GM21717 (cell line): ENCODE measurements around the gene TTC1.

Experiments used
- ATAC-seq: cut with Tn5 transposase; IDR thresholded peaks from one replicate; pipeline ENCODE4 v1.9.1; 2021; ENCODE audit warnings: mild to moderate bottlenecking, moderate library complexity; ENCODE audit not compliant: unreplicated experiment

Gene TTC1

DNA sequence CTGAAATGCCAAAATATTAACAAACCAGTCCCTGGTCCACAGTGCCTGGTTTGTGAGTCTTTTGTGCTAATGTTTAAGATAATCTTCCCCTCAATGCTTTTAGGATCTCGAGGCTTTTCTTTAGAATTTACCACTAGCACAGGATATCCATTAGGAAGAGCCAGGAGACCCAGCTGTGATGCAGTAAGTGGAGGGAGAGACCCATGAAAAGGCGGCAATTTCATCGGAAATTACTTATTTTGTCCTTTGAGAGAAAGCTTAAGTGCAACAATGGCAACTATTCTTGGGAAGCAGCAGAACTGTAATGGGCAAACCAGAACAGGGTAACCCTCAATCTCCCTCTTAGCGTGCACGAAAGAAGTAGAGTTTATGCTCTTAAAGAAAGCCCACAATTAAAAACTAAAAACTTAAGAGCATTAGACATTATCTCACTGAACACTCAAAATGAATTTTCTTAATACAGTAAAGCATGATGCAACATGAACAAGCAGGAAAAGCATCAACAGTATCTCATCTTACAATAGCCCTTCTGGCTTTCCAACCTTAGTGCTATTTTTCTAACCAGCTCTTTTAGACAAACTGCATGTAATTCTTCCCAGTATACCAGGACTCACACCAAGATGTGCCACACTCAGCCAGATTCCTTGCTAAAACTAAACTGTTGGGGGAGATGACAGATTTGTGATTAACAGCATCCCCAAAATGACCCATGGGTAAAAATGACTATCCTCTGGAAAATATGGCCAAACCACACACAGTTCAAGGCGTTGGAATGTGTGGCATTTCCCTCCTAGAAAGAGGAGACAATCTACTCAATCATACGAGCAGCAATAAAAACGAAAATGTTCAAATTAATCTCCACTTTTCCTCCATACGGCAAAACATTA lies 73.9 kb downstream of the TTC1 start:
- ATAC-seq: no peak

DNA sequence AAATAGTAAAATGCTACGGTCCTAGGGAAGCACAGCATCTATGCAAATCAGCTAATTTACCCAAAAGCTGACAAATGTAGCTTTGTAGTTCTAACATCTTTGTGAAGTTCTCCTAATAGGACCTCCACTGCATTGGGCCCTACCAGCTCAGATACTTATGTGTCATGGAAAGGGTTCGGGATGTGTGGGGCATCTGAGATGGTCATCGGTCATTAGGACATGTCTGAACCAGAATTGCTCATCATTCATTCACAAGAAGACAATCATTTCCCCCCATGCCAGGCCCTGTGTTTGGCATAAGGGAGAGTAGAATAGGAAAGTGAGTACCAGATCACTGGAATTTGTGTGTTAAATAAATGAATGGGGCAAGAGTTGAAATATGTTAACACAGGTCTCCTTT lies 74.6 kb downstream of the TTC1 start:
- ATAC-seq: no peak

DNA sequence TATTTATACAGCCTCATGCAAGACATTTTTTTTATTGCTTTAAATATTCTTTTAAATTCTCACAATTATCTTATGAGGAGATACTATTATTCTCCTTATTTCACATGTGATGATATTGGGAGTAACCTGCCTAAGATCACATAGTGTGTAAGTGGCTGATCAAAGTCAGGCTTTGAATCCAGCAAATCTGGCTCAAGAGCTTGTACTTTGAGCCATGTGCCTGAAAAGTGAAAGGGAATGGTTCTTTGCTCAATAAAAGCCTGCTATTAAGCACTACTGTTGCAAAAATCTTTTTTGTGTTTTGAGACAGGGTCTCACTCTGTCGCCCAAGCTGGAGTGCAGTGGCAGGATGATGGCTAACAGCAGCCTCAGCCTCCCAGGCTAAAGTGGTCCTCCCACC lies 75.2 kb downstream of the TTC1 start:
- ATAC-seq: no peak

DNA sequence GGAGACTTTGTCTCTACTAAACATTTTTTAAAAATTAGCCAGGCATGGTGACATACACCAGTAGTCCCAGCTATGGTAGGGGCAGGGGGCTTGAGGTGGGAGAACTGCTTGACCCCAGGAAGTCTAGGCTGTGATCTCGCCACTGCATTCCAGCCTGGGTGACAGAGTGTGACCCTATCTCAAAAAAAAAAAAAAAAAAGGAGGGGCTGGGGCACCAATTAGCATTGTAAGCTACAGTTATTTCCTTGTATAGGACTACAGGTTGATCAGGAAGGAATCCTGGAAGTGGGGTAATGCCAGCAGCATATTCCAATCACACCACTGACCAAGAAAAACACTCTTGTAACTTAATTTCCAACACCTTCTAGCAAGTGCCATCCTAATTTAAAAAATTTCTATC lies 78.3 kb downstream of the TTC1 start:
- ATAC-seq: no peak

DNA sequence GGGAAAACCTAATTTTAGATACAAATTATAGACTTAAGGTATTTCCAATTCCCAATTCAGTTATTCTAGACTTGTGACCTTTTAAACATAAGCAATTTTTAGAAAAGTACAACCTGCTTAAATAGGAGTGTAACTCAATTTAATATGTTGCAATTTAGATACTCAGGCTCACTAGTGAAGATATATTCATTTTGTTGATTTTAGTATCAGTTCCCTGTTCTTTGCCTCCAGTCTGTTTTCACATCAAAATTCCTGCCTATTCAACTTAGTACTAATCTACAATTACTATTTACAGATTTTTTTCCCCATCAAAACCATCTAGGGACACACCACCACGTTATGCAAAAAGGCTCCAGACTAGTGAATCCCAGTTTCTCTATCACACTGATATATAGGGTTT lies 79.9 kb downstream of the TTC1 start:
- ATAC-seq: no peak

DNA sequence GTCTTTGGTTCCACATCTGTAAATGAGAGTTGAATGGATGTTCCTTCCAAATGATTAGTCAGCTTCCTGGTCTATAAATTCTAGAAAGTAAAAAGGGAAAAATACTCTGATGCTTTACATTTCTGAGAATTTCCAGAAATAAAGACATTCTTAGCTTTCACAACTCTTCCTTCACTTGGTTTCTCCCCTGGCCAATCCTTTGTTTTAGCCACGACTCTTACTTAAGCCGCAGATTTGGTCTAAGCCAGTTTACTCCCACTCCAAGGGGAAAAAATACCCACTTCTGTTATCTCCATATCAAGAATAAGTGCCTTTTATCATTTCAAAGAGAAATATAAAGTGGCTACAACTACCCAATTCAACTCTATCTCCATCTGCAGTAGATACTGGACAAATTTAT lies 80.6 kb downstream of the TTC1 start:
- ATAC-seq: no peak

DNA sequence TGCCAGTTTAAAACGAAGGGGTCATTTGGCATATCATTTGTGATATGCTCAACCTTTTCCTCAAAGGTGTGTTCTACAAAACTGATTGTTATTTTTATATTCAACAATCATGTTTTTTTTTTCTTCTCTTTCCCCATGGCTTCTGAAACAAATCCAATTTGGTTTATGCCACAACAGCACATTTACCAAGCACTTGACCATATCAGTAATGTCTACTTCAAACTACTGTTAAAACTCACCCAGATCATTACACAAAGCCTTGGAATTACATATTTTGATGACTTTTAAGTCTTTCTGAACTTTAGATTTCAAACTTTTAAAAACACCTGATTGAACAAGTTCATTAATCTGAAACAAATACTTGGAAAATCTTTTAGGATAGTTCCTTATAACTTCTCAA lies 81.1 kb downstream of the TTC1 start:
- ATAC-seq: no peak

DNA sequence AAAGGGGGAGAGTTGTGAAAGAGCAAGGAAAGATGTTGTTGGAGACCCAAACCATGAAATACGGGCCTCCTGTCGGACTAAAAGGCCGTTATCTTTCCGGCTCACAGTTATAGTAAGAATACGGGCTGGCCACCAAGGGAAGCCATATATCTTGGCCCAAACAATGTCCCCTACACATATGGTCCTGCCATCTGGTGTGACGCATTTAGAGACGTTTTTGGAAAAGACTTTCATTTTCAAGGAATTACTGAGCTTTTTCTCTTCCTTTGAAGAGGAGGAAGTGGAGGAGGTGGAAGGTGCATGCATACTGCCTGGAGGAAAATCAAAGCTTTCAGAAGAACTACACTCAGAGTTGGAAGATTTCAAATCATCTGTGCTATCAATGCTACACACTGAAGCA lies 83.6 kb downstream of the TTC1 start:
- ATAC-seq: peak; percentile 22

DNA sequence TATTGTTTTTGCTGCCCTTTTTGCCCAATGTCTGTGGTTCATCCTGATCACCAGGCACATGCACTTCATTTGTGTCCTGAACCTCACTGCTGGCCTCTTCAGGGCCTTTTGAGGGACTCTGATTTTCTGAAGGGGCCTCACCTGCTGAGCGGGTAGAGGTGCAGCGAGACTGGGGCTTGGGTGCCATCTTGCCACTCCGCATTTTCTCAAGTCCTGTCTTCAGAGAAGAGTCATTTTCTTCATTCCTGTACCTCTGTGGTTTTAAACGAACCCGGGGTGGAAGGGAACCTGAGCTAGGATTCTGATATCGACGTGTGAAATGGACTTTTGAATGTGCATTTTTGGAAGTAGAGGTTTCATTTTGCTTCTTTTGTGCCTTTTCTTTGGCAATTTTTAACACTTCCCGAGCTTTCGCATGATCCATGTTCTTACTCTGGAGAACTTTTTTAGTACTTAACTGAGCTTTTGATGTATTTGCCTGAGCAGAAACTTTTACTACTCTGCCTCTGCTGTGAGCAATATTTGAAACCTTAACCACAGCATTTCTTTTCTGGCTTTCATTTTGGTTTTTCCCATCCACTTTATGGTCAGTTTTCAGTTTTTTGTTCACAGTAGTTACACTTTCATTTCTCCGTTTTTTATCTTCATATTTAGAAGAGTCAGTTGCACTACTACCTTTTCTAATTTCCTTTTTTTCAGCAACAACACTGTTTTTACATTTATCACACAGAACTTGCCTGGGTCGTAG lies 84.2 kb downstream of the TTC1 start:
- peak; percentile 85 for ATAC-seq

DNA sequence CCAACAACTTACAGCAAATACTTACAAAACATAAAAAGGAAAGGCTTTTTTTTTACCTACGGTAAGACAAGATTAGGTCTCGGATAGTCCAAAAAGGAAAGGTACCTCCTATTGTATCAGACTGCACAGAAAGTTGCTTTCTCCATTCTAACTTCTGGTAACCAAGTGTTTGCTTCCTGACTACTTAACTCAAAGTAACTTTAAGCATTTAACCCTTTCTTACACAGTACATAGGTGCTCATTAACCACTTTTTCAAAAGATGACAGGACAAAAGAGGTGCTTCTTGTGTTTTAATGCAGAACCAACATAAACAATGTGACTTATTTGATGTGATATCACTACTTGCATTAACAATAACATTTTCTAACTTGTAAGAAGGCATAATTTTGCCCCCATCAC lies 87.2 kb downstream of the TTC1 start:
- no peak for ATAC-seq

DNA sequence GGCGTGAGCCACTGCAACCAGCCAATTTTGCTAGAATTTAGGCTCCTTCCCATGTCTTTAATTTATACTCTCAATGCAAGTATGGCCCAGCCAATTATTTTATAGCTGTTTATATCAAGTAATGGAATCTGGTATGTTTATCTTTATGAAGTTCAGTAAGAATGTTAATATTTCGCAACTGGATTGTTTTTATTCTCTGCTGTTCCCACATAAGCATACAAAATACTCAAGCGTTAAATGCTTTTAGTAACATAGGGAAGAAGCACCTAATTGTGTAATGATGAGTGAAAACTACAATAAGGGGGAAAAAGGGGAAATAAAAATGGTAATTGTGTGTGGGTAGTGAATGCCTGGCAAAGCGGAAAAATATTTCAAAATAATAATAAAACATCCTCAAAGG lies 89.1 kb downstream of the TTC1 start:
- ATAC-seq: no peak

DNA sequence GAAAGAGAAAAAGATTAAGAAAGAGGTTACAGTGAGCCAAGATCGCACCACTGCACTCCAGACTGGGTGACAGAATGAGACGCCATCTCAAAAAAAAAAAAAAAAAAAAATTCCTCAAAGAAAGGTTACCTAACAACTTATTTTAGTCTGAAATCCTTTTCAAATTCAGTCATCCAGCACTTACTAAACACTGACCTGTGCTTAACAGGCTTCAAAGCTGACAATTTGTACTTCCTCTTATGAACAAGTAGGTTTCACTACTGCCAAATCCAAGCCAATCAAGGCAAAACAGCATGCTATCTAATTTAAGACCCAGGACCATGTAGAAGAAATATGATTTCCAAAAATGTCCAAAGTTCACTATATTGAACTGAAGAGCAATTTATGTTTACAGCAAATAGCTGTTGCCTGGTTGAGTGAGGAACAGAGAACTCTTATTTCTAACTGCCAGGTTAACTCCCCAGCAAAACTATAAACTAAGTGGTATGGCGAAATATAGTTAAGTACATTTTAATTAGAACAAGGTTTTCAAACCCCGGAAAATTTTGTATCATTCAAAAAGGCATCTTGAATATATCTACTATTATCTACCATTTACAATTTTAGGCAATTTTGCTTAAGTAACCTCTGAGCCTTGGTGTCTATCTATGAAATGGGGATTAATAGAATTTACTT lies 96.9 kb downstream of the TTC1 start:
- ATAC-seq: peak; percentile 84

DNA sequence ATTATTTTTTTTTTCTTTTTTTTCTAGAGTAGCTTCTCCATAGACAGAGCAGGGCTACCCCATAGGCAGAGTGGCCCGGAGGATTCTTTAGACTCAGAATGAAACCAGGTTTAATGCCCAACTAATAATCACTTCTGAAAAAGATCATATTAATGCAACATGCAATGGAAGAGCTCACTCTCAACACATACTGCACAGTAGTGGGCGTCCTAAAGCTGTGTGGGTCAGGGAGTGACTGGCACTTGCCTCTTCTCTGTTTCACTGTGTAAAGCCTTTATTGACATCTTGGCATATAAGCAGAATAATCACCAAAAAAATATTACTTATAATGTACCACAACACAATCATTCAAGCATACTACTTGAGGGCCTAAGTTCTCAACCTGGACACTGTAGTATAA lies 99.2 kb downstream of the TTC1 start:
- ATAC-seq: no peak
